Esophagus (tissue), 2 donors: ENCODE measurements around the gene PRM2. TPM values are rescaled to one million over a fixed set of nuclear protein-coding genes. Genes with fewer than 3 reads are reported as not detected.
A peak's percentile ranks its signal among the peaks of the same experiment; 100 is the strongest.

ENCODE experiments used
- H3K27ac ChIP-seq, 2 donors: one replicate each; pipeline ENCODE4 v1.5.1; 2013; ENCODE audit warnings: low read depth in 2 of 2, mild to moderate bottlenecking in 2 of 2, inconsistent platforms in 1 of 2, low read length in 1 of 2, moderate library complexity in 1 of 2
- H3K27me3 ChIP-seq, 2 donors: one replicate each; pipeline ENCODE4 v1.6.1; 2013; ENCODE audit warnings: low read length in 2 of 2, control low read depth in 1 of 2, mild to moderate bottlenecking in 1 of 2; ENCODE audit not compliant: insufficient read depth in 2 of 2, control insufficient read depth in 1 of 2
- H3K36me3 ChIP-seq, 2 donors: one replicate each; pipeline ENCODE4 v1.6.1; 2013; ENCODE audit warnings: low read length in 1 of 2; ENCODE audit not compliant: control insufficient read depth in 2 of 2, insufficient read depth in 2 of 2
- H3K4me1 ChIP-seq, 2 donors: one replicate each; pipeline ENCODE4 v1.6.1; 2013; ENCODE audit warnings: low read length in 1 of 2; ENCODE audit not compliant: control insufficient read depth in 2 of 2, insufficient read depth in 2 of 2
- H3K4me3 ChIP-seq, 2 donors: one replicate each; pipeline ENCODE4 v1.5.1; 2013; ENCODE audit warnings: low read length in 2 of 2, mild to moderate bottlenecking in 2 of 2, low read depth in 1 of 2, moderate library complexity in 1 of 2
- H3K9me3 ChIP-seq, 2 donors: one replicate each; pipeline ENCODE4 v1.6.1; 2013; ENCODE audit warnings: mild to moderate bottlenecking in 2 of 2, low read depth in 1 of 2, low read length in 1 of 2, moderate library complexity in 1 of 2; ENCODE audit not compliant: control insufficient read depth in 2 of 2, insufficient read depth in 1 of 2
- WGBS, 2 donors: extraction: QIAGEN DNeasy Blood & Tissue Kit; methylation state at CpG; one replicate each; pipeline ENCODE4 v1.1.7; 2013; 5-methylcytosine and 5-hydroxymethylcytosine counted together
- polyA plus RNA-seq, 2 donors: library from polyadenylated mRNA; stranded (reverse); fragments of 200-250 nt; gene quantifications; one replicate each; pipeline ENCODE4 v1.2.3, GENCODE V29; 2013
- donor health status: healthy with polysubstance abuse.
- donor health status: Bipolar disorder and iron deficiency.

The PRM2 gene
- polyA plus RNA-seq, 2 donors: not detected

DNA sequence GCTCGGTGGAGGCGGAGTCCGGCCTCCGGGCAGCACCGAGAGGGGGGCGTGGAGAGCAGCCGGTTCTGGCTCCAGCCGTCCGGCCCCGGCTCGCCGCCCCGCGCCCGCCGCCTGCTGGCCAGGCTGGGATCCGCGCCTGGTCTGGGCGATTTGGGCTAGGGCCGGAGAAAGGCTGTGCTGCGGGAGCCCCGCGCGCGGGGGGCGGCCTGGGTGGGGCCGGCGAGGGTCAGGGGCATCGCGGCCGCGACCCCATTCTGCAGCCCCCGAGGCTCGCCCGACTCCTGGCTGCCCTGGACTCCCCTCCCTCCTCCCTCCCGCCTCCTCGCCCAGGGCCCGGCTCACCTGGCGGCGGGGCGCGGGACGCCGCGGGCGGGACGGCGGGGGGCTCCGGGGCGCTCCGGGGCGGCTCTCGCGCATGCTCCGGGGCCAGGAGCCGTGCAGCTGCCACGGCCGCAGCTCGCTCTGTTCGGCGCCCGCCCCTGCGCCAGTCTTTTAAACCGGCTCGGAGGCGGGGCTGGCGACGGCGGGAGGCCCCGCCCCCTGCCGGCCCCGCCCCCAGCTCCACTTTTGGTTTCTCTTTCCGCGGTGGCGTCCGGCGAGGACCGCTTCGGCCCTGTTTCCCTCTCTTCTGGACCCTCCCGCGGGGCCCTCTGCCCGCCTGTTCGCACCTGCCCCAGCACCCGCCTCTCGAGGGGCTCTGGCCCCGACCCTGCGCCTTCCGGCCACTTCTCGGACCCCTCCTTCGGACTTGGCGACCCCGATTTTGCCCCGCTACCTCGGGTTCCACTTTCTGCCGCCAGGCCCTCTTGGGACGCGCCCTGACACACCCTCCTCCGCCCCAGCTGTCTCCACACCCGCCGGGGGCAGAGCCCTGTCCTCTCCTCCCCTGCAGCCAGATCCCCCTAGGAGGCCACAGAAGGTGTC lies 20.3 kb downstream of the PRM2 start, which contains the start of gene SOCS1:
Gene SOCS1 (minus strand): TSS at position 468 of the 924 bp plus-strand sequence. CDS start 726 bp downstream, outside the sequence.
- Histone ChIP-seq H3K9me3 (no peaks in the 10 kb centered on the region), H3K27ac (peak within 1 kb of the TSS; percentile 93), H3K4me3 (peak within 1 kb of the TSS; percentile 65 to 73), H3K36me3 (no peaks in the 10 kb centered on the region), H3K4me1 (peaks cover 0 to 20% of the 10 kb centered on the region in 2 donors), H3K27me3 (no peaks in the 10 kb centered on the region)
- 0 to 1% methylated on average over 52 to 100 of the region's 100 CpGs for WGBS, 2 donors

DNA sequence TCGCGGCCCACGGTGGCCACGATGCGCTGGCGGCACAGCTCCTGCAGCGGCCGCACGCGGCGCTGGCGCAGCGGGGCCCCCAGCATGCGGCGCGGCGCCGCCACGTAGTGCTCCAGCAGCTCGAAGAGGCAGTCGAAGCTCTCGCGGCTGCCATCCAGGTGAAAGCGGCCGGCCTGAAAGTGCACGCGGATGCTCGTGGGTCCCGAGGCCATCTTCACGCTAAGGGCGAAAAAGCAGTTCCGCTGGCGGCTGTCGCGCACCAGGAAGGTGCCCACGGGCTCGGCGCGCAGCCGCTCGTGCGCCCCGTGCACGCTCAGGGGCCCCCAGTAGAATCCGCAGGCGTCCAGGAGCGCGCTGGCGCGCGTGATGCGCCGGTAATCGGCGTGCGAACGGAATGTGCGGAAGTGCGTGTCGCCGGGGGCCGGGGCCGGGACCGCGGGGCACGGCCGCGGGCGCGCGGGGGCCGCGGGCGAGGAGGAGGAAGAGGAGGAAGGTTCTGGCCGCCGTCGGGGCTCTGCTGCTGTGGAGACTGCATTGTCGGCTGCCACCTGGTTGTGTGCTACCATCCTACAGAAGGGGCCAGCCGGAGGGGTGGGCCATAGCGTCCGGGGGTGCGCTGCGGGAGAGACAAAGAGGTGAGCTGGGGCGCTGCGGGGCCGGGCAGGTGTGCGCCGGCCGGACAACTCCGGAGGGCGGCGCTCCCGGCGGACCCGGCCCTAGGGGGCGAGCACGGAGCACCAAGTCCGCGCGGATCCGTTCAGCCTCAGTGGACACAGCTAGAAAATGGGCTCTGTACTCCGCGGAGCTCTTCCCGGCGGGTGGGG lies 21.2 kb downstream of the PRM2 start:
- no peaks in the 10 kb centered on the region for H3K36me3 ChIP-seq
- H3K9me3 ChIP-seq: no peaks in the 10 kb centered on the region
- peak overlapping the region; percentile 65 to 73 for H3K4me3 ChIP-seq
- H3K27me3 ChIP-seq: no peaks in the 10 kb centered on the region
- 1 to 2% methylated on average over 100 to 105 of the region's 105 CpGs for WGBS, 2 donors
- H3K4me1 ChIP-seq: peaks cover 0 to 18% of the 10 kb centered on the region in 2 donors
- peak overlapping the region; percentile 71 to 93 for H3K27ac ChIP-seq

DNA sequence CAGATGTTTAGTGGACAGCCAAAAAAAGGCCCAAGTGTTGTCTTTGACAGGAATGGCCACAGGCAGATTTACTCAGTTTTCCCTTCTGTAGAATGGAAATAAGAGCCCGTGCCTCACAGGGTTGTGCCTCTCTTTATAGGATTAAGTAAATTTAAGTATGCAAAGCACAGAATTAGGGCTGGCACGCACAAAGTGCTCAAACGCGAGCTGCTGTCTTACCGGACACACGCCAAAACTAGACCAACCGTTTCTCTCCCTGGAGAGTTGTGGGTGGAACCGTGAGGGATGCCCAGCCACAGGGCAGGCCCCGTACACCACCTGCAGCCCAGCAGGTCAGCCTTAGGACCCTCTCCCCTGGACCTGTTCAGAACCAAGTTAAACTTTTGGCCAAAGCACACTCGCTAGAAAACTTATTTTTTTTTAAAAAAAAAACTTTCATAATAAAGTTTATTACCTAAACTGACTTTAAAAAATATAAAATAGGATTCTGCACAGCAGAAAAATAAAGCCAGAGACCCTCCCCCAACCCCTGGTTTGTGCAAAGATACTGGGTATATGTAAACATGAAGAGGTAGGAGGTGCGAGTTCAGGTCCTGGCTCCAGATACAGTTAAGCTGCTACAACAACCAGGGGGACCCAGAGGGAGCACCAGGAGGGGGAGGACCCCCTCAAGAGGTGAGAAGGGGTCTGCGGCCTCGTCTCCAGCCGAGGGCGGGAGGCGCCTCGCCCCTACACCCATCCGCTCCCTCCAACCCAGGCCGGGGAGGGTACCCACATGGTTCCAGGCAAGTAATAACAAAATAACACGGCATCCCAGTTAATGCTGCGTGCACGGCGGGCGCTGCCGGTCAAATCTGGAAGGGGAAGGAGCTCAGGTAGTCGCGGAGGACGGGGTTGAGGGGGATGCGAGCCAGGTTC lies 22.0 kb downstream of the PRM2 start:
- Histone ChIP-seq H3K27me3 (no peaks in the 10 kb centered on the region), H3K27ac (peak overlapping the region; percentile 14 to 93), H3K4me1 (peaks cover 0 to 18% of the 10 kb centered on the region in 2 donors), H3K36me3 (no peaks in the 10 kb centered on the region), H3K9me3 (no peaks in the 10 kb centered on the region), H3K4me3 (peak overlapping the region; percentile 65 to 73)
- WGBS, 2 donors: 40 to 50% methylated on average over 25 to 29 of the region's 29 CpGs

DNA sequence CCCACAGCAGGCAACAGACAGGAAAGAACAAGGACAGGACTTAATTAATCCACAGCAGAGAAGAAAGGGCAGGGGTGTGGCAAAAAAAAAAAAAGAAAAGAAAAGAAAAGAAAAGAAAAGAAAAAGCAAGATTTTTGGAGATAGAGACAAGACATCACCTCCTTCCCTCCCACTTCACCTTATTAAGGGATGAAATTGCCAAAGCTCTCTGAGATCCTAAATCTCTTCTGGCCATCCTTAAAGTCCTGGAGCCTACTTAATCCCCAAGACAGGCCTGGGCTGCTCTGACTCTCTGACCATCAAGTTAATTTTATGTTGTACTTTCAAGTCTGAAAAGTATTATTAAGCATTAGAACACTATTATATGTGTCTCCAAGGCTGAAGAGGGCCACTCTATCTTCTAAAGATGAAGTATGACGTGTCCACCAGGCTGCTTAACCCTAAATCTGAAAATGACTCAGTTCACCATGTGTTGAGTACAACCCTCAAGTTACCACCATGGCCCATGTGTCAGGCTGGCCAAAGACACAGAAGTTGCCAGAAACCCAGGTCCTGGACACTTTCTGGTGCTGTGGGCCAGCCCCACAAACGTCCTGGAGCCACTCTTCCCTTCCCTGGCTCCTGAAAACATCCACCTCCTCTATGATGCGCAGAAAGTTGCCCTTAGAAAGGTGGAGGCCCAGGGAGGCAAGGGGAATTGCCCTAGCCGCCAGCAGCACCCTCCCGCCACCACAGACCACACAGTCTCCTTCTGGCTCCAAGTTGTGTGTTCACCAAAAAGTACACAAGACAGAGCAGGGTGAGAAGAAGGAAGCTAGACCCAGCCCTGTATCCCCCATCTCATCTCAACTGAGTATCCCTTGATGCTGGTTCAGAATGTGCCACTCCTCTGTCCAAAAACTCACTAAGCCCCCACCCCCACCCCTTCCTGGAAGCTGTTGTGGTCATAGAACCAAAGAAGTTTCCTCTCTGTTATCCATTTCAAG lies 23.0 kb downstream of the PRM2 start:
- Histone ChIP-seq H3K4me3 (peak overlapping the region; percentile 36 to 65), H3K36me3 (no peaks in the 10 kb centered on the region), H3K27ac (no peak overlapping the region), H3K9me3 (no peaks in the 10 kb centered on the region), H3K27me3 (no peaks in the 10 kb centered on the region), H3K4me1 (peaks cover 0 to 15% of the 10 kb centered on the region in 2 donors)
- WGBS, 2 donors: 71 to 74% methylated on average over 5 of the region's 5 CpGs

DNA sequence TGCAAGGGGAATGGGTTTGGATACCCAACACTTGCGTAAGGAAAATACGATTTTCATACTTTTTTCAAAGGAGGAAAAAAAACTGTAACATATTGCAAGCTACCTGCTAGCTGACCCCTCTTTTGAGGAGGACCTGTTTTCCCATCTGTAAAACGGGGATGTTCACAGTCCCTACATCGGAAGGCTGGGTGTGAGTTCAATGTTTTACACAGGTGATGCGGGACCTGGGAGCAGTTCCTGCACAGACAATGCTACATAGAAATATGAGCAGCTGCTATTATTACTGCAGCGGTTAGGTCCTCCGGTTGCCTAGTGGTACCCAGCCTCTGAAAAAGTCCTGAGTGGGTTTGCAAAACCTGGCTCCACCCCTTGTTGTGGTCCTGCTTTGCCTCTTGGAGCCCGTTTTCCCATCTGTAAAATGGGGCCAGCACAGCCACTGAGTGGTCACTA lies 23.8 kb downstream of the PRM2 start:
- no peaks in the 10 kb centered on the region for H3K36me3 ChIP-seq
- WGBS, 2 donors: 80 to 87% methylated on average over 8 of the region's 8 CpGs
- no peaks in the 10 kb centered on the region for H3K27me3 ChIP-seq
- H3K4me3 ChIP-seq: peak overlapping the region in 1 of 2 donors; percentile 12
- H3K4me1 ChIP-seq: peaks cover 0 to 14% of the 10 kb centered on the region in 2 donors
- no peaks in the 10 kb centered on the region for H3K9me3 ChIP-seq
- H3K27ac ChIP-seq: no peak overlapping the region

DNA sequence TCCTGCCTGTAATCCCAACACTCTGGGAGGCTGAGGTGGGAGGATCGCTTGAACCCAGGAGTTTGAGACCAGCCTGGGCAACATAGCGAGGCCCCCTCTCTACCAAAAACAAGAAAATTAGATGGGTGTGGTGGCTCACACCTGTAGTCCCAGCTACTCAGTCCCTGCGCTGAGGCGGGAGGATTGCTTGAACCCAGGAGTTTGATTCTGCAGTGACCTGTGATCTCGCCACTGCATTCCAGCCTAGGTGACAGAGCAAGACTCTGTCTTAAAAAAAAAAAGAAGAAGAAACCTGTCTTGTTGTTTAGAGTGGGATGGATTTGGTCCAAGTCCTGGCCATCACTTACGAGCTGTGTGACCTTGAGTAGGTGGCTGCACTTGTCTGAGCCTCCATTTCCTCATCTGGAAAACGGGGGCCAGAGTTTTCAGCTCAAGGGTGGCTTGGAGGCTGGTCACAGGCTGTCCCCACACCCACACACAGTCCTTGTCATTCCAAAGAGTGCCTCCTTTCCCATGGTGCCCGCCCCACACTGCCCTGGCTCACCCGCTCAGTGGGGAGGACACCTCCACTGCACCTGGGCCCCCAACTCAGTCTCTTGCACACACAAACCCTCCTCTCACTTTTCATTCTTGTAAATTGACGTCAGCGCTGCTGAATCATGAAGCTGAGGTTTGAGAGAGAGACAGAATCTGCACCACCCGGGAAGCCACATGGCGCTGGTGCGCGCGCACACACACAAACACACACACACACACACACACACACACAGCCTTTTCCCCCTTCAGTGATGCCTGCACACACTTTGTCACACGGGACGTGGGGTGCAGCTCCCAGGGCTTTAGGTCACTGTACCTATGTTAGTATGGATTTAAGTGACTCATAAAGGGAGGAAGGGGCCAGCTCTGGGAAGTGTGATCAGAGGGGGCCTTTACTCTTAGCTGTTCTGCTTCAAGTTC lies 24.5 kb downstream of the PRM2 start:
- H3K4me3 ChIP-seq: no peak overlapping the region
- H3K27ac ChIP-seq: no peak overlapping the region

DNA sequence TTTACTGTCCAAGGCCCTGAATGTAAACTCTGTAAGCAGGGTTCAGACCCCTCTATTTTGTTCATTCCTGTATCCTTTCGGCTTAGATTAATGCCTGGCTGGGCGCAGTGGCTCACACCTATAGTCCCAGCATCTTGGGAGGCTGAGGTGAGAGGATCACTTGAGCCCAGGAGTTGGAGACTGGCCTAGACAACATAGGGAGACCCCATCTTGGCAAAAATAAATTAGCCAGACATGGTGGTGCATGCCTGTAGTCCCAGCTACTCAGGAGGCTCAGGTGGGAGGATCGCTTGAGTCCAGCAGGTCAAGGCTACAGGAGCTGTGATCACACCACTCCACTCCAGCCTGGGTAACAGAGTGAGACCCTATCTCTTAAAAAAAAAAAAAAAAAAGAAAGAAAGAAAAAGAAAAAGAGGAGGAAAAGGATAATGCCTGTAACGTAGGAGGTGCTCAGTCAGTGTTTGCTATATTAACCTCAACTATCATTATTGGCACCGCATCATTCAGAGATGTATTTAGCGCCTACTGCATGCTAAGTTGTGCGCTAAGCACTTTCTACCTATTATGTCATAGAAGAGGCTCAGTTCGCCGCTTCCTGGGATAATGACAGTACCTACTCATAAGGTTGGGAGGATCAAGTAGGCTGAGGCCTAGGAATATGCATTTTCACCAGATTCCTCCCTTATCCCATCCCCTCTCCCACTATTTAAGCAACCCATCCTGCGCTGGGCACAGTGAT lies 25.3 kb downstream of the PRM2 start:
- Histone ChIP-seq H3K4me1 (peaks cover 0 to 7% of the 10 kb centered on the region in 2 donors), H3K9me3 (no peaks in the 10 kb centered on the region), H3K27me3 (no peaks in the 10 kb centered on the region), H3K4me3 (no peak overlapping the region), H3K36me3 (no peaks in the 10 kb centered on the region), H3K27ac (no peak overlapping the region)
- WGBS, 2 donors: 94 to 95% methylated on average over 10 of the region's 10 CpGs

More for the DNA sequence above, 24.5 kb downstream of the PRM2 start:
- no peaks in the 10 kb centered on the region for H3K27me3 ChIP-seq
- no peaks in the 10 kb centered on the region for H3K36me3 ChIP-seq
- peaks cover 0 to 8% of the 10 kb centered on the region in 2 donors for H3K4me1 ChIP-seq
- no peaks in the 10 kb centered on the region for H3K9me3 ChIP-seq
- 76 to 81% methylated on average over 18 of the region's 18 CpGs for WGBS, 2 donors
